RPMI7951 (cell line): ENCODE results near the gene CD180. TPM values are rescaled to one million over a fixed set of nuclear protein-coding genes. Genes with fewer than 3 reads are reported as not detected.
"Not testable (repeated sequence)": the region's sequence is repeated elsewhere in the genome, so short reads cannot be mapped to it uniquely, and the experiment has no call there.

Experiments used
- DNase-seq: peaks from one replicate; pipeline ENCODE4 v3.0.0-alpha.2; 2012; ENCODE audit warnings: low read depth
- total RNA-seq: library from RNA; depleted of rRNA; stranded (reverse); fragments of >200 nt; shearing (Covaris generic); gene quantifications from 2 replicates; pipeline ENCODE4 v1.2.3, GENCODE V29; 2014

The CD180 gene
- total RNA-seq, 1 experiment from 2014 or later = under 0.01 TPM

GRCh38 chr5:67188274-67189078 is 8.1 kb downstream of the CD180 start:
- no peak for DNase-seq

DNA sequence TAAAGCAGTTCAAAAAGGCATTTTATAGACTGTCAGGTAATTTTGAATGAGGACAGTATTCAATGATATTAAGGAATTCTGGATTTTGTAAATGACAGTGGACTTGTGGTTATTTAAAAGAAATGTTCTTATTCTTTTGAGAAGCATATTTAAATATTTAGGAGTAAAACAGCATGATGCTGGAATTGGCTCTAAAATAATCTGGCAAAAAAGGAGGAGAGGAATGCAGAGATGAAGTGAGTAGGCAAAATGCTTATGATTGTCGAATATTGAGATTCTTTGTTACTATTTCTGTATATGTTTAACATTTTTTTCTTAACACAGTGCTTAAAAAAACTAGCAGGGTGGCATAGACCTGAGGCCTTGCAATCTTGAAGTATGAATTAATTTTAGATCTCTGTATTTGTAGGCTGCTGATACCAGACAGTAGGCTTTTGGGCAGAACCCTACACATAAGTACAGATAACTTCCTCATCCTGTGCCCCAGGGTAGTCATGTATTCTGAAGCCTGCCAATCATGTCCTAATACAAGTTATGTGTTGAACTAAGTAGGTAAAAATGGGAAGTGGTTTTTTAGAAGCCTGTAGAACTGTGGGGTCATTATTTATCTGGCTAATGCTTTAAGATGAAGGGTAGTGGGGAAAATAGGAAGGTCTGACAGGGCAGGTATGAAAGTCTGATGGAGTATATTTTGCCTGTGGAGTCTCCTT is 9.4 kb downstream of the CD180 start:
- DNase-seq = no peak

- no peak for DNase-seq
Observed at GRCh38 chr5:67183859-67184258, 12.7 kb downstream of the CD180 start.

DNA sequence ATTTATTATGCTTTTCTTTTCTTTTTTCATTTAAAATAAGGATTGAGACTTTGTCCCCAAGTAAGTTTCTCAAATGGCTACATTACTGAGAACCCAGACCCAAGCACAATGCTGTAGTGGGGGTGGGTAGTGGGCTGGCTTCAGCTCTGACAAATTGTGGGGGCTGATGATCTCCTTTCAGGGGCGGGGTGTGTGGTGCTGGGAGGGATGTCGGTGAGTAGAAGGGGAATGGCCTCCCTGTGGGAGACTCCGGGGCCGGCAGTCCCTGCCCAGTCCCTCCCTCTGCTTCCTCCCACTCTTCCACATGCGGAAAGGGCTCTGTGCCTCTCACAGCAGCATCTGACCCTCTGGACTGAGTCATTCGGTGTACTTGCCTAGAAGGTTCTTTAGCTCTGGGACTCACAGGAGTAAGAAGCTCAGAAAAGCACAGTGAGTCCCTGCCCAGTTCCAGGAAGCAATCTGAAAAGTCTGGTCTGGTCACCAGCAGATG is 14.3 kb downstream of the CD180 start:
- peak; percentile 85 for DNase-seq

GRCh38 chr5:67181648-67182221 is 14.9 kb downstream of the CD180 start:
- no peak for DNase-seq

GRCh38 chr5:67179697-67180361 is 16.8 kb downstream of the CD180 start:
- DNase-seq = no peak

GRCh38 chr5:67178966-67179365 is 17.6 kb downstream of the CD180 start:
- no peak for DNase-seq

DNA sequence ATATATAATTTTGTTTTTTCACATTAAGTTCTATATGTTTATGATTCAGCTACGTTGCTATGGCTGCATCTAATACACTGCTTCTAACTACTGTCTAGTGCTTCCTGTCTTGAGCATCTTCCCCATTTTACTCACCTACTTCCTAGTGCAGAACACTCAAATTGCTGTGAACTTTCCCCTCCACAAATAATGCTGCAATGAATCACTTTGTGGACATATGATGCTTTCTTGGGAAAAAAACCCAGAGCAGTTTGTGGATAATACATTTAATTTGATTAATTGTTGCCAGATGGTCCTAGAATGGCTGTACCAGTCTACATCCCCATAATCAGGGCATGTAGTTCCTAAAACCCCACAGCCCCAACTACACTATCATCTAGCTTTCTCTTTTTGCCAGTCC is 18.5 kb downstream of the CD180 start:
- peak; percentile 58 for DNase-seq

DNA sequence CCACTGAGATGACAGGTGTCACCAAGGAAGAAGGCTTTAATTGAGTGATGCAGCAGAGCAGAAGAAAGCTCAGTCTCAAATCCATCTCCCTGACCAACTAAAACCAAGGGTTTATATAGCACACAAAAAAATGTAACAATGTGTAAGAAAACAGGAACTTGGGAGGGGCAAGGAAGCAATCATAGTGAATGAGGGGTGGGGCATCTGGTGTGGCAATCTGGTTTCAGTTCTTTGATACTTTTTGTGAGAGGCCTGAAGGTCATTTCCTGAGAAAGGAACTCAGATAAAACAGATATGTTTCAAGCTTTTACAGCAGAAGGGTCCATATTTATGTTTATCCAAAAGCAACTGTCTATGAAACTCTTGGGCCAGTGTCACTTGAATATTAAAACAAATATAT is 19.7 kb downstream of the CD180 start:
- DNase-seq = no peak

- peak; percentile 28 for DNase-seq
Observed at GRCh38 chr5:67173959-67174358, 22.6 kb downstream of the CD180 start.

DNA sequence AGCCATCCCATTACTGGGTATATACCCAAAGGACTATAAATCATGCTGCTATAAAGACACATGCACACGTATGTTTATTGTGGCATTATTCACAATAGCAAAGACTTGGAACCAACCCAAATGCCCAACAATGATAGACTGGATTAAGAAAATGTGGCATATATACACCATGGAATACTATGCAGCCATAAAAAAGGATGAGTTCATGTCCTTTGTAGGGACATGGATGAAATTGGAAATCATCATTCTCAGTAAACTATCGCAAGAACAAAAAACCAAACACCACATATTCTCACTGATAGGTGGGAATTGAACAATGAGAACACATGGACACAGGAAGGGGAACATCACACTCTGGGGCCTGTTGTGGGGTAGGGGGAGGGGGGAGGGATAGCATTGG is 23.2 kb downstream of the CD180 start:
- not testable (repeated sequence) for DNase-seq

DNA sequence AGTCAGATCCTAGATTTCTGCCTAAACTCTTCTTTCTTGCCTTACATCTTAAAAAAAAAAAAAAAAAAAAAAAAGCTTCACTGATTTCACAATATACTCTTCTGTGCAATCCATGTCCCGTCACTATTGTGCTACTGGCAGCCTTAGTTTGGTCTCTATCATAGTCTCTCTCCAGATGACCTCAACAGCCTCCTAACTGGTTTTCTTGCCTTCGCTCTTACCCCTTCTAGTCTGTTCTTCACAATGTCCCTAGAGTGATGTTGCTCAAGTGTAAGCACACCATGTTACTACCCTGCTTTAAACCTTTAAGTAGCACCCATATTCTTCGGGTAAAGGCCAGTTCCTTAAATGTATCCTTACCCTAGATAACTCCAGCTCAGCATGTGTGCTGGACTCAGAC is 25.8 kb downstream of the CD180 start:
- DNase-seq = no peak

GRCh38 chr5:67168069-67168468 is 28.5 kb downstream of the CD180 start:
- no peak for DNase-seq

GRCh38 chr5:67166460-67167285 is 29.9 kb downstream of the CD180 start:
- DNase-seq = peak; percentile 78

DNA sequence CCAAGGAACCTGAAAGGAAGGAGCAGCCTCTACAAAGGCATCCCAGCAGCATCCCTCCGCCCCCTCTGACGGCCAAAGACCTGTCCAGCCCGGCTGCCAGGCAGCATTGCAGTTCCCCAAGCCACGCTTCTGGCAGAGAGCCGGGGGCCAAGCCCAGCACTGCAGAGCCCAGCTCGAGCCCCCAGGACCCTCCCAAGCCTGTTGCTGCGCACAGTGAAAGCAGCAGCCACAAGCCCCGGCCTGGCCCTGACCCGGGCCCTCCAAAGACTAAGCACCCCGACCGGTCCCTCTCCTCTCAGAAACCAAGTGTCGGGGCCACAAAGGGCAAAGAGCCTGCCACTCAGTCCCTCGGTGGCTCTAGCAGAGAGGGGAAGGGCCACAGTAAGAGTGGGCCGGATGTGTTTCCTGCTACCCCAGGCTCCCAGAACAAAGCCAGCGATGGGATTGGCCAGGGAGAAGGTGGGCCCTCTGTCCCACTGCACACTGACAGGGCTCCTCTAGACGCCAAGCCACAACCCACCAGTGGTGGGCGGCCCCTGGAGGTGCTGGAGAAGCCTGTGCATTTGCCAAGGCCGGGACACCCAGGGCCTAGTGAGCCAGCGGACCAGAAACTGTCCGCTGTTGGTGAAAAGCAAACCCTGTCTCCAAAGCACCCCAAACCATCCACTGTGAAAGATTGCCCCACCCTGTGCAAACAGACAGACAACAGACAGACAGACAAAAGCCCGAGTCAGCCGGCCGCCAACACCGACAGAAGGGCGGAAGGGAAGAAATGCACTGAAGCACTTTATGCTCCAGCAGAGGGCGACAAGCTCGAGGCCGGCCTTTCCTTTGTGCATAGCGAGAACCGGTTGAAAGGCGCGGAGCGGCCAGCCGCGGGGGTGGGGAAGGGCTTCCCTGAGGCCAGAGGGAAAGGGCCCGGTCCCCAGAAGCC is 30.8 kb downstream of the CD180 start:
- DNase-seq = peak; percentile 82

GRCh38 chr5:67164856-67165525 is 31.6 kb downstream of the CD180 start:
- no peak for DNase-seq

- no peak for DNase-seq
Observed at GRCh38 chr5:67163863-67164595, 32.6 kb downstream of the CD180 start.

GRCh38 chr5:67163231-67163756 is 33.3 kb downstream of the CD180 start:
- no peak for DNase-seq

DNA sequence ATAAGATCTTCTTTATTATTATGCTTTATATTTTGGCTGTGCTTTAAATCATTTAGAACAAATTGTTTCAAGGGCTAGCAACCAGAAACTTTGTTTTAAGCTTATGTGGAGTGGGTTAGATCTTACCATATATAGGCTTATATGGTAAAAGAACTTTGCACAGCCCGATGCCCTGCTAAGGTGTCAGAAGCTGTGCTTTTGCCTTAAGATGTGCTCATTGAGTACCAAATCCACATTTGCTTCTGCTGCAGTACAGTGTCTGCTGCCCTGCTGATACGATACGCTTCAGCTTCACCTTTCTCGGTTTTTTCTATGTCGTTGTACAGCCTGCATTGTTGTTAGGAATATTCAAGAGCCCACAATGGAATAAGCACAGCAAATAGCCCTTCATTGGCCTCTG is 34.8 kb downstream of the CD180 start:
- DNase-seq = no peak
